GM12872 (cell line): ENCODE measurements around the gene NKD2.

Experiments used
- CTCF ChIP-seq: IDR thresholded peaks from 3 replicates; pipeline ENCODE4 v1.5.1; 2011; ENCODE audit warnings: low read depth, mild to moderate bottlenecking, low read length, moderate library complexity; ENCODE audit not compliant: insufficient read depth

The NKD2 gene

DNA sequence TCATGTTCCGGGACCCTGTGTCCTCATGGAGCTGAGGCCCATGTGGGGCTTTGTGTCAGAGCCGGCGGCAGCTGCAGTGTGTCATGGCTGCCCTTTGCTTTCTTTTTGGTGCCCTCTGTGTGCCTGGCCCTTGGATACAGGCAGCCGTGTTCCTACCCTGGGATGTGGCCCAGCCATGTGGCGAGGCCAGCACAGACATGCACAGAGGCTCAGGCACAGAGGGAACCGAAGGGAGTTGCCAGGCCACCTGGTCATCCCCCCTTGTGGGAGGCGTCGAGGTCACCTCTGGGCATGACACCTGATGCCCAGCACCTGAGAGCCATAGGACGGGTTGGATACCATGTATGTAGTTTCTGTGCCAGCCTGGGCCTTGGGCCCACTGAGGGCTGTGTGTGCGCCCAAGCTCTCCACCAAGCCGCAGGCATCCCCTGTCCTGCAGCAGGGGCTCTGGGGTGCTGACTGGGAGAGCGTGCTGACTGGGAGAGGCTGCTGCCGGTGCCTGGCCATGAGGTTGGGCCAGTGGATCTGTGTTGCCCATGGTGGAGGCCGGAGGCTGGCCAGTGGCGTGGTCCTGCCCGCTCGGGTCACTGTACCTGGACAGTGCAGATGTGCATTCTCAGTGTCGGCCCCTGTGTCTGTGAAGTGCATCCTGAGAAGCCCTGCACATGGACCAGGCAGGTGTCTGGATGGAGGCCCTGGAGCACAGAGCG lies 4.8 kb downstream of the NKD2 start:
- no peak for TF ChIP-seq CTCF

- TF ChIP-seq CTCF: no peak
Observed at GRCh38 chr5:1013948-1014301, 5.3 kb downstream of the NKD2 start.

- no peak for TF ChIP-seq CTCF
Observed at GRCh38 chr5:1014346-1014745, 5.7 kb downstream of the NKD2 start.

GRCh38 chr5:1014781-1015221 lies 6.2 kb downstream of the NKD2 start:
- TF ChIP-seq CTCF: no peak

DNA sequence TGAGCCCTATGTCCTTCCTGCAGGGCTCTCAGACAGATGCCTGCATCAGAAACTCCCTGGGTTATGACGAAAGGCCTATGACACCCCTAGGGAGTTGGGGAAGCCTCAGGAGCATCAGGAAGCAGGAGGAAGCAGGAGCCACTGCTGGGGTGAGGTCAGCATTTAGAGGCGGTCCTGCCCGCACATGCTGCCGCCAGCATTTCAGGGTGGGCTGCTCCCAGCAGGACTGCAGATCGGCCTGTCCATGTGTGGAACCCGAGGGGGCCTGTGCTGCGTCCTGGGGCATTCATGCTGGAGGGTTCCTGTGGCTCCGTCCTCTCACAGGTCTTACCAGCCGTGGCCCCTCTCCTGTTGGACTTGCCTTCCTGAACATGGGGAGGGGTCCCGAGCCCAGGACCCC lies 6.9 kb downstream of the NKD2 start:
- TF ChIP-seq CTCF: no peak

- TF ChIP-seq CTCF: no peak
Observed at GRCh38 chr5:1016036-1016435, 7.4 kb downstream of the NKD2 start.

- TF ChIP-seq CTCF: no peak
Observed at GRCh38 chr5:1016476-1016875, 7.9 kb downstream of the NKD2 start.
